Gastrocnemius medialis (tissue), 4 donors: ENCODE measurements around the gene BAHCC1. TPM values are rescaled to one million over a fixed set of nuclear protein-coding genes. Genes with fewer than 3 reads are reported as not detected.

ENCODE experiments used
- ATAC-seq, 2 donors: fragments of 150-250 bp; one replicate each; pipeline ENCODE4 v1.9.1; 2016
- DNase-seq, 2 donors: peaks; one replicate each; pipeline ENCODE4 v3.0.0-alpha.2; 2019
- H3K27ac ChIP-seq, 4 donors: fragments of 200-600 bp; sonication (generic); 1 replicate in 1 of 4; 2 replicates in 3 of 4; pipeline ENCODE4 v1.5.1; 2016 to 2018; ENCODE audit warnings: mild to moderate bottlenecking in 2 of 4, moderate library complexity in 1 of 4
- H3K27me3 ChIP-seq, 3 donors: fragments of 200-600 bp; sonication (generic) in 2 of 3; 1 replicate in 1 of 3; 2 replicates in 2 of 3; pipeline versions ENCODE4 v1.5.1 to v1.6.0; 2016 to 2019; ENCODE audit warnings: mild to moderate bottlenecking in 1 of 3, moderate library complexity in 1 of 3
- H3K36me3 ChIP-seq, 2 donors: fragments of 200-600 bp; sonication (generic) in 1 of 2; one replicate each; pipeline ENCODE4 v1.5.1; 2017 to 2018
- H3K4me1 ChIP-seq, 2 donors: fragments of 200-600 bp; sonication (generic) in 1 of 2; one replicate each; pipeline ENCODE4 v1.5.1; 2016 to 2017; ENCODE audit warnings: mild to moderate bottlenecking in 2 of 2
- H3K4me3 ChIP-seq, 4 donors: fragments of 200-600 bp; sonication (generic) in 3 of 4; 1 replicate in 1 of 4; 2 replicates in 3 of 4; pipeline ENCODE4 v1.5.1; 2016 to 2019; ENCODE audit warnings: mild to moderate bottlenecking in 2 of 4
- H3K9me3 ChIP-seq, 3 donors: fragments of 200-600 bp; sonication (generic) in 2 of 3; 1 replicate in 1 of 3; 2 replicates in 2 of 3; pipeline ENCODE4 v1.5.1; 2016 to 2019
- CTCF ChIP-seq, 5 experiments: fragments of 450-650 bp in 3 of 5; fragments of 200-600 bp in 2 of 5; sonication (generic) in 2 of 5; IDR thresholded peaks in 4 of 5; conservative IDR thresholded peaks in 1 of 5; 1 replicate in 4 of 5; 2 replicates in 1 of 5; pipeline ENCODE4 v1.5.1; 2016 to 2019; ENCODE audit warnings: antibody characterized with exemption in 5 of 5, mild to moderate bottlenecking in 3 of 5, moderate library complexity in 3 of 5
- POLR2A ChIP-seq, 2 donors: fragments of 450-650 bp; IDR thresholded peaks; one replicate each; pipeline ENCODE4 v1.6.1; 2017; ENCODE audit warnings: antibody characterized with exemption in 2 of 2, mild to moderate bottlenecking in 2 of 2, moderate library complexity in 2 of 2
- in situ Hi-C, 4 donors: fragments of 200-750 bp; cut with MboI; loops; one replicate each; pipeline versions ENCODE4 v1.15.0 to v1.8.0; 2017; ENCODE audit warnings: low sequenced_read_pairs in 4 of 4
- intact Hi-C: fragments of 100-400 bp; cut with DNase I; formaldehyde crosslinking; loops from one replicate; pipeline ENCODE4 v1.15.1; 2023; ENCODE audit warnings: low total_unique reads
- total RNA-seq, 4 donors: library from RNA; depleted of rRNA; stranded (reverse); fragments of >200 nt; gene quantifications; one replicate each; pipeline versions ENCODE4 v1.1.0 to v1.2.3, GENCODE V29; 2016

Gene BAHCC1
- total RNA-seq, 4 donors from 2014 or later = 2.5 to 8.4 (median 5.8) TPM

DNA sequence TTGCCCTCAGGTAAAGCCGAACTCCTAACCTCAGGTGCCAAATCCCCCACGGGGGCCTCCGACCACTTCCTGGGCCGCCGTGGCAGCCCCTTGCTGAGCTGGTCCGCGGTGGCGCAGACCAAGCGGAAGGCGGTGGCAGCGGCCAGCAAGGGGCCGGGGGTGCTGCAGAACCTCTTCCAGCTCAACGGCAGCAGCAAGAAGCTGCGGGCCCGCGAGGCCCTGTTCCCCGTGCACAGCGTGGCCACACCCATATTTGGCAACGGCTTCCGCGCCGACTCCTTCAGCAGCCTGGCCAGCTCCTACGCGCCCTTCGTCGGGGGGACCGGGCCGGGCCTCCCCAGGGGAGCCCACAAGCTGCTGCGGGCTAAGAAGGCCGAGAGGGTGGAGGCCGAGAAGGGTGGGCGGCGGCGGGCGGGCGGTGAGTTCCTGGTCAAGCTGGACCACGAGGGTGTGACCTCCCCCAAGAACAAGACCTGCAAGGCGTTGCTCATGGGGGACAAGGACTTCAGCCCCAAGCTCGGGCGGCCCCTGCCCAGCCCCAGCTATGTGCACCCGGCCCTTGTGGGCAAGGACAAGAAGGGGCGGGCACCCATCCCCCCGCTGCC is 65.7 kb downstream of the BAHCC1 start:
- Histone ChIP-seq H3K9me3 (no peaks in the 10 kb centered on the region), H3K27me3 (no peaks in the 10 kb centered on the region), H3K4me3 (no peak overlapping the region), H3K4me1 (no peaks in the 10 kb centered on the region), H3K27ac (no peak overlapping the region), H3K36me3 (peaks cover 0 to 10% of the 10 kb centered on the region in 2 donors)
- no peak for TF ChIP-seq CTCF (IDR thresholded peaks at IDR 0.05 in 4 of 5, conservative IDR thresholded peaks at IDR 0.05 in 1 of 5)
- no peak for TF ChIP-seq POLR2A (IDR thresholded peaks at IDR 0.05)
- intact Hi-C loops (no loop called here), in situ Hi-C loops (no loop called here)
- DNase-seq = no peak
- no peak for ATAC-seq

- H3K4me1 ChIP-seq = no peaks in the 10 kb centered on the region
- H3K27ac ChIP-seq = no peak overlapping the region
- DNase-seq = no peak
- no peak overlapping the region for H3K4me3 ChIP-seq
- intact Hi-C loops = no loop called here
- H3K9me3 ChIP-seq = no peaks in the 10 kb centered on the region
- in situ Hi-C loops = no loop called here
- no peak for TF ChIP-seq CTCF (IDR thresholded peaks at IDR 0.05 in 4 of 5, conservative IDR thresholded peaks at IDR 0.05 in 1 of 5)
- no peak for TF ChIP-seq POLR2A (IDR thresholded peaks at IDR 0.05)
- ATAC-seq = no peak
- no peaks in the 10 kb centered on the region for H3K27me3 ChIP-seq
- H3K36me3 ChIP-seq = peaks cover 0 to 10% of the 10 kb centered on the region in 2 donors
Observed at GRCh38 chr17:81461607-81462500, 66.6 kb downstream of the BAHCC1 start.

DNA sequence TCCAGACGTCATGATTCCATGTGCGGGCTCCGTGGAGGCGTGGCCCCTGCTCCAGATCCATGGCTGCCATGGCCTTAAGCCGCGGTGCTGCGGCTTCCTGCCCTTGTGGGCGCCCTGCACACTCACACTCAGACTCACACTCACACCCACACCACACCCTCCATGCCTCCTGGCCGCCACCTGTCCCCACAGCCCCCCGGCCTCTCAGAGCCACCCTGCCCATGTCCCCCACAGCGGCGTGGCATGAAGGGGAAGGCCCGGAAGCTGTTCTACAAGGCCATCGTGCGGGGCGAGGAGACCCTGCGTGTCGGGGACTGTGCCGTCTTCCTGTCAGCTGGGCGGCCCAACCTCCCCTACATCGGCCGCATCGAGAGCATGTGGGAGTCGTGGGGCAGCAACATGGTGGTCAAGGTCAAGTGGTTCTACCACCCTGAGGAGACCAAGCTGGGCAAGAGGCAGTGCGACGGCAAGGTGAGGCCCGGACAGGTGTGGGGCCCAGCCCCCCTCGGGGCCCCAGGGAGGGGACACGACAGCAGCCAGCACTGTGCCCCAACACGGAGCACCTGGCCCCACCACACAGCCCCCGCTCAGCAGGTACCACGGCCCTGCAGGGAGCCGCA is 67.4 kb downstream of the BAHCC1 start:
- H3K36me3 ChIP-seq = peaks cover 0 to 10% of the 10 kb centered on the region in 2 donors
- H3K27me3 ChIP-seq = no peaks in the 10 kb centered on the region
- no peak for DNase-seq
- in situ Hi-C loops = no loop called here
- no peak overlapping the region for H3K27ac ChIP-seq
- H3K9me3 ChIP-seq = no peaks in the 10 kb centered on the region
- ATAC-seq = no peak
- TF ChIP-seq CTCF (IDR thresholded peaks at IDR 0.05 in 4 of 5, conservative IDR thresholded peaks at IDR 0.05 in 1 of 5) (no peak), POLR2A (IDR thresholded peaks at IDR 0.05) (no peak)
- intact Hi-C loops = no loop called here
- no peaks in the 10 kb centered on the region for H3K4me1 ChIP-seq
- H3K4me3 ChIP-seq = no peak overlapping the region

GRCh38 chr17:81463506-81463905 is 68.2 kb downstream of the BAHCC1 start:
- no peaks in the 10 kb centered on the region for H3K9me3 ChIP-seq
- TF ChIP-seq CTCF (IDR thresholded peaks at IDR 0.05 in 4 of 5, conservative IDR thresholded peaks at IDR 0.05 in 1 of 5) (no peak), POLR2A (IDR thresholded peaks at IDR 0.05) (no peak)
- no peaks in the 10 kb centered on the region for H3K27me3 ChIP-seq
- DNase-seq (no peak), ATAC-seq (no peak)
- intact Hi-C loops (no loop called here), in situ Hi-C loops (no loop called here)
- H3K36me3 ChIP-seq = peaks cover 0 to 10% of the 10 kb centered on the region in 2 donors
- no peak overlapping the region for H3K27ac ChIP-seq
- H3K4me1 ChIP-seq = no peaks in the 10 kb centered on the region
- no peak overlapping the region for H3K4me3 ChIP-seq
